BLaER1 (cell line): ENCODE results near the gene EFCAB11.

Experiments
- H3K27ac ChIP-seq: shearing (Covaris generic); formaldehyde crosslinking; 2 replicates; pipeline ENCODE4 v1.8.1; 2022
- H3K27me3 ChIP-seq: shearing (Covaris generic); formaldehyde crosslinking; 2 replicates; pipeline ENCODE4 v1.8.1; 2022
- H3K36me3 ChIP-seq: shearing (Covaris generic); formaldehyde crosslinking; 2 replicates; pipeline ENCODE4 v1.8.1; 2022
- H3K4me1 ChIP-seq: shearing (Covaris generic); formaldehyde crosslinking; 2 replicates; pipeline ENCODE4 v1.8.1; 2022
- H3K4me2 ChIP-seq: shearing (Covaris generic); formaldehyde crosslinking; 2 replicates; pipeline ENCODE4 v1.8.1; 2022
- H3K4me3 ChIP-seq: shearing (Covaris generic); formaldehyde crosslinking; 2 replicates; pipeline ENCODE4 v1.8.1; 2022
- H3K9ac ChIP-seq: shearing (Covaris generic); formaldehyde crosslinking; 2 replicates; pipeline ENCODE4 v1.8.1; 2022
- H3K9me3 ChIP-seq: shearing (Covaris generic); formaldehyde crosslinking; 2 replicates; pipeline ENCODE4 v1.8.1; 2022
- H4K20me1 ChIP-seq: shearing (Covaris generic); formaldehyde crosslinking; 2 replicates; pipeline ENCODE4 v1.8.1; 2022
- Cebpa-rat ChIP-seq: shearing (Covaris generic); IDR thresholded peaks from 2 replicates; pipeline ENCODE4 v1.8.1; 2022

Gene EFCAB11

DNA sequence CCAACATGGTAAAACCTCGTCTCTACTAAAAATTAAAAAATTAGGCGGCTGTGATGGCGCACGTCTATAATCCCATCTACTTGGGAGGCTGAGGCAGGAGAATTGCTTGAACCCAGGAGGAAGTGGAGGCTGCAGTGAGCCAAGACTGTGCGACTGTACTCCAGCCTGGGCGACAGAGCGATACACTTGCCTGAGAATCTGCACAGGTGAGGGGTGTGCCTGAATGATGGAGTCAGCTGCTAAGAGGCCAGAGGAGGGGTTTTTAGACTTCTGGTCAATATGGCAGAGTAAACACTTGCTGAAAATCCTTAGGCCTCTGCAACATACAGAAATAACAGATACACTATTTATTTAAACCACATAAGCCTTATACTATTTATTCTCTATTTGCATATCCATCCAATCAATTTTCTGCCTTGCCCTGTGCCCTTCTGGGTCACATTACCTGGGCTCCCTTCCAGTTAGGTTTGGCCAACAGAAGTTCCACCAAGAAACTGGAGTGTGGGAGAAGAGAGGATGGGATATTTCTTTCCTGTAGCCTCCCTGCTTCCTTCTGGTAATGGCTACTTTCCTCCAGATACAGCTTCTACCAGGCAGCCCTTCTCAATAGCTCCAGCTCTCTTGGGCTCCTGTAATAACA, 117.6 kb downstream of the EFCAB11 start:
- H3K9me3 ChIP-seq: no peaks in the 10 kb centered on the region
- no peaks in the 10 kb centered on the region for H4K20me1 ChIP-seq

DNA sequence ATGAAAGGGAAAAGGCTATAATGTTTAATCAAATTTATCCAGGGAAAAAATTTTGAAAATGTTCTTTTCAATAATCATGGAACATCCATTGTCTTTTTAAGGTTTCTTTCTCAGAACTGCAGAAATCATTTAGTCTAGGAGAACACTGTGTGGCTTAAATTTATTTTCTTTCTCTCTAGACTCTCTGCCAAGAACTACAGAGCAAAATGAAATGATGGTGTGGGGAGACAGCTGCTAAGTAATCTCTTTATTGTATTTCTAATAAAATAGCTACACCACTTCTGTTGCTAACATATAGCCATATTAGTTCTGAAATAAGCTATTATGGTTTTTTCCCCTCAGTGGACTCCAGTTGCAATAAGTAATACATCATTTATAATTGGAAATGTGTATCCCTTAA, 120.9 kb downstream of the EFCAB11 start:
- Histone ChIP-seq H3K9ac (no peak overlapping the region), H4K20me1 (no peaks in the 10 kb centered on the region), H3K4me3 (no peak overlapping the region), H3K4me2 (no peak overlapping the region), H3K27me3 (no peaks in the 10 kb centered on the region), H3K9me3 (no peaks in the 10 kb centered on the region), H3K27ac (no peak overlapping the region), H3K4me1 (no peaks in the 10 kb centered on the region), H3K36me3 (no peaks in the 10 kb centered on the region)
- TF ChIP-seq Cebpa-rat: no peak

More for the DNA sequence above, 117.6 kb downstream of the EFCAB11 start:
- Histone ChIP-seq H3K4me2 (no peak overlapping the region), H3K4me3 (no peak overlapping the region), H3K27me3 (no peaks in the 10 kb centered on the region), H3K27ac (no peak overlapping the region), H3K4me1 (no peaks in the 10 kb centered on the region), H3K36me3 (no peaks in the 10 kb centered on the region), H3K9ac (no peak overlapping the region)
- TF ChIP-seq Cebpa-rat: no peak

DNA sequence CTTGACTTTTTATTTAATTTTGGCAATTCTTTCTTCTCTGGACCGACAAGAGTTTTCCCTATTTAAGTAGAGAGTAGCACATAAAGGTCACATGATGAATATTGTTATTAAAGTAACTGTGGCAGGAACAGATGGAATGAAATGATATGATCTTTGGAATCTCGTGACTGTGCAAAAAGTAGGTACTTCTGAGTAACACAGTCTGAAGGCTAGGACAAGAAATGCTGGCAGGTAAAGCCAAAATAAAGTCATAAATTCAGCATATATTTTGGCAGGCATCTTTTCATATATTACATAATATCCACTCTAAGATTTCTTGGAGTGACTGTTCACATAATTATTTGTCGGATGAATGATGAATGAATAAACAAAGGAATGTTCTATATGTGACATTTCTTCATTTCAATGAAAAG, 121.4 kb downstream of the EFCAB11 start:
- no peak overlapping the region for H3K4me2 ChIP-seq
- TF ChIP-seq Cebpa-rat: no peak
- no peaks in the 10 kb centered on the region for H3K27me3 ChIP-seq
- no peaks in the 10 kb centered on the region for H3K36me3 ChIP-seq
- H3K4me1 ChIP-seq: no peaks in the 10 kb centered on the region
- no peak overlapping the region for H3K4me3 ChIP-seq
- H3K9ac ChIP-seq: no peak overlapping the region
- no peak overlapping the region for H3K27ac ChIP-seq
- no peaks in the 10 kb centered on the region for H4K20me1 ChIP-seq
- no peaks in the 10 kb centered on the region for H3K9me3 ChIP-seq

DNA sequence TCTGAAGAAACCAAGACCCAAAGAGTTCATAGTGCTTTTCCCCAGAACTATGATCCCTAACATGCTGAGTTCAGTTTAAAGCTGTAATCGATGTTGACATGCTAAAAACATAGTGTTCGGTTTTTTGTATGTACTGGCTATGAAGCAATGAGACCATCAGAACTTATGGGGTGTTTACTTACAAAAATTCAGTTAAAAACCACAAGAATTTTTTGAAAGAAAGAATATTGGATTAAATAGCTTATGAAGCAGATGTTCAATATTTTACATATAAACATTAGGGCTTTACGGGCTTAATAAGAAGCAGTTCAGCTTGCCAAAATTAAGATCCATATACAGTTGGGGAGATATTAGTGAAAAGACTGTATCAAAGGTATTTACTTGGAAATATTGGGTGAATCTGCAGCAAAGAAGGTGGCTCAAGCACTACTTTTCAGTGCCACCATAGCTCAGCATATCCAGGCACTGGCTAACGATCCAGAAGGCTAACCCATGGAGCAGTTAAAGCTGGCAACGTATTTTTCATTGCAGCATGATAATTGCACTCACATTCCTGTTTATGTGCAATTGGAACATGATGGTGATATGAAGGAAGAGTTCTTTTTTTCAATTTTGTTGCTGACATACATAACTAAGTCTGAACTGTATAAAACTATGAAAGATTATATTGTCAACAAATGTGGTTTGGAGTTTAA, 125.9 kb downstream of the EFCAB11 start:
- TF ChIP-seq Cebpa-rat: no peak

DNA sequence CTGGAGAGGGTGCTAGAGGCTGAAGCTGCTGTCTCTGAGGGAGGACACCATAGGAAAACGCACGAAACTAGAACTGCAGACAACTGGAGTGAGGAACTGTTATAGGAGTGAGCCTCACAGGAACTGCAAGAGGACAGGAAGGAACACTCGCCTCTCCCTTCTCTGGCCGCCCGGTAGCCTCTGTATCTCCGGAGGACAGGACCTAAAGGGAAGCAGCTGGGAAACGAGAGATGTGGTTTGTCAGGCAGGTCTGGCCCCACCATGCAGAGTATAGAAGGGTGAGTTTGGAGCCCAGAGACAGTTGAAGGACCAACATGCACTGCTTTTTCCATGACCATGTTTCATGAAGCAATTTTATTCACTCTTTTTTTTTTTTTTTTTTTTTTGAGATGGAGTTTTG, 127.3 kb downstream of the EFCAB11 start:
- Histone ChIP-seq H3K4me1 (no peaks in the 10 kb centered on the region), H3K4me2 (no peak overlapping the region), H3K9ac (no peak overlapping the region), H3K27me3 (no peaks in the 10 kb centered on the region), H3K36me3 (no peaks in the 10 kb centered on the region), H4K20me1 (no peaks in the 10 kb centered on the region), H3K27ac (no peak overlapping the region), H3K9me3 (peaks cover 12% of the 10 kb centered on the region), H3K4me3 (no peak overlapping the region)
- no peak for TF ChIP-seq Cebpa-rat

More for the DNA sequence above, 125.9 kb downstream of the EFCAB11 start:
- Histone ChIP-seq H3K4me2 (no peak overlapping the region), H3K9ac (no peak overlapping the region), H3K27me3 (no peaks in the 10 kb centered on the region), H3K9me3 (0 out of 2 replicates have a peak, but pooled peaks cover 4% of the 10 kb centered on the region), H3K4me3 (no peak overlapping the region), H3K36me3 (no peaks in the 10 kb centered on the region), H3K27ac (no peak overlapping the region), H4K20me1 (no peaks in the 10 kb centered on the region), H3K4me1 (no peaks in the 10 kb centered on the region)

DNA sequence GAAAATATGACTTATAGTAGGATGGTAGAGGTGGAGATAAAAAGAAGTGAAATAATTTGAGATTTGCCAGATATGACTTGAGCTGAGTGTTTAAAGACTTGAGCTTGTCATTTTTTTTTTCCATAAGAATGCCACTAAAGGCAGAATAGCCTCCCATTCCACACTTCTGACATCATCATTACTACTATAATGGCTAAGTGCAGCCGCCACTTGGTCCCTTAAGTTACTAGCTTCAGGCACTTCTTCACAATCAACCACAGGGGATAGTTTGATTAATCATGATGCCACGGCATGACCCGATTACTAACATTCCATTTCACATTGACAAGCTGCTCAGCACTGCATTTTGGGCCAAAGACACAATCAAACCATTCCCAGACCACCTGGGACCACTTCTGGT, 127.9 kb downstream of the EFCAB11 start:
- TF ChIP-seq Cebpa-rat: no peak
- Histone ChIP-seq H3K9ac (no peak overlapping the region), H3K27me3 (no peaks in the 10 kb centered on the region), H3K27ac (no peak overlapping the region), H3K9me3 (peaks cover 12% of the 10 kb centered on the region), H3K4me1 (no peaks in the 10 kb centered on the region), H3K4me2 (no peak overlapping the region), H3K36me3 (no peaks in the 10 kb centered on the region), H3K4me3 (no peak overlapping the region), H4K20me1 (no peaks in the 10 kb centered on the region)

DNA sequence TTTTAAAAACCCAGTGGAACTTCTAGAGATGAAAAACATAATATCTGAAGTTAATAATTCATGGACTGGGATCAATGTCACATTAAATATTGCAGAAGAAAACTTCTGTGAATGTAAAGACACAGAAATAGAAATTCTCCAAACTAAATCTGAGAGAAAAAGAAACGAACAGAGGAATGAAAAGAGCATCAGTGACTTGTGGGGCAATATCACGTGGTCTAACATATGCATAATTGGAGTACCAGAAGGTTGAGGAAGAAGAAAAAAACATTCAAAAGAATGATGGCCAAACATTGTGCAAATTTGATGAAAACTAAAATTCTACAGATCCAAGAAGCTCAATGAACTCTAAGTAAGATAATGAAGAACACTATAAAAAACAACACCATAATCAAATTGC, 130.8 kb downstream of the EFCAB11 start:
- peaks cover 12% of the 10 kb centered on the region for H3K9me3 ChIP-seq
- H3K27ac ChIP-seq: no peak overlapping the region
- H3K36me3 ChIP-seq: no peaks in the 10 kb centered on the region
- H3K27me3 ChIP-seq: no peaks in the 10 kb centered on the region
- no peak for TF ChIP-seq Cebpa-rat
- H3K4me3 ChIP-seq: no peak overlapping the region
- no peaks in the 10 kb centered on the region for H4K20me1 ChIP-seq
- H3K4me2 ChIP-seq: no peak overlapping the region
- H3K9ac ChIP-seq: no peak overlapping the region
- no peaks in the 10 kb centered on the region for H3K4me1 ChIP-seq

DNA sequence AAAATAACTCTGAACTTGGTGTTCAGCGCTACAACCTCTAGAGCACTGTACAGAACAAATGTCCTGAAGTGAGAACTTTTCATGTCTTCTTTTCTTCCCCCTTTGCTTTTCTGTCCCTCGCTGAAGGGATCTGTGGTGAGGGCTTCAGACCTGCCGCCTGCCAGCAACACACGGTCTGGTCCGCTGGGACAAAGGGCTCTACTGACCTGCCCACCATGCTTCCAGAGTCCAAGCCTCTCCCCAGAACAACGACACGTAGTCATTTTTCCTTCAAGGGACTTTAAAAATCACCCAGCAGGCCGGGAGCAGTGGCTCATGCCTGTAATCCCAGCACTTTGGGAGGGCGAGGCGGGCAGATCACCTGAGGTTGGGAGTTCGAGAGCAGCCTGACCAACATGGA, 140.4 kb downstream of the EFCAB11 start:
- Histone ChIP-seq H3K27ac (no peak overlapping the region), H3K36me3 (no peaks in the 10 kb centered on the region), H3K9ac (no peak overlapping the region), H3K4me2 (no peak overlapping the region), H3K9me3 (no peaks in the 10 kb centered on the region), H3K4me3 (no peak overlapping the region), H3K27me3 (no peaks in the 10 kb centered on the region), H3K4me1 (no peaks in the 10 kb centered on the region), H4K20me1 (no peaks in the 10 kb centered on the region)
- TF ChIP-seq Cebpa-rat: no peak

DNA sequence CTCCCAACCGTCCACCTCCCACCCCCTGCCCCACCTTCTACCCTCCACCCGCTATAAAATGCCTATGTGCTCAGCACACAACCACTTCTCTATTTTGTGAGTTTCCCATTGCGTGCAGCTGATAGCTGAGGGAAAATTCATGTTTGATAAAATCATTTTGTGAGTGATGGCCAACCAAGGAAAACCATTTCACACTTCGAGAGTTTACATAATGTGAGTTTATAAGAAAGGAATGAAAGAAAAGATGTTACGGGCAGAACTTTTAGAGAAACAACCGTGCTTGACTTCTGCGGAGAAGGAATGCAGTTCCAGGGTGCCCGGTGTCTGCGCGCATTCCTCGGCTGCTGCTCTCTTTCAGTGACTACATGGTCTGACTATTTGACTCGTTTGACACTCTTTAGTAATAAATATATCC, 140.9 kb downstream of the EFCAB11 start:
- H3K27me3 ChIP-seq: no peaks in the 10 kb centered on the region
- H3K9ac ChIP-seq: no peak overlapping the region
- H3K36me3 ChIP-seq: no peaks in the 10 kb centered on the region
- no peaks in the 10 kb centered on the region for H3K9me3 ChIP-seq
- no peak overlapping the region for H3K4me2 ChIP-seq
- TF ChIP-seq Cebpa-rat: no peak
- no peak overlapping the region for H3K27ac ChIP-seq
- H3K4me1 ChIP-seq: no peaks in the 10 kb centered on the region
- no peaks in the 10 kb centered on the region for H4K20me1 ChIP-seq
- no peak overlapping the region for H3K4me3 ChIP-seq

DNA sequence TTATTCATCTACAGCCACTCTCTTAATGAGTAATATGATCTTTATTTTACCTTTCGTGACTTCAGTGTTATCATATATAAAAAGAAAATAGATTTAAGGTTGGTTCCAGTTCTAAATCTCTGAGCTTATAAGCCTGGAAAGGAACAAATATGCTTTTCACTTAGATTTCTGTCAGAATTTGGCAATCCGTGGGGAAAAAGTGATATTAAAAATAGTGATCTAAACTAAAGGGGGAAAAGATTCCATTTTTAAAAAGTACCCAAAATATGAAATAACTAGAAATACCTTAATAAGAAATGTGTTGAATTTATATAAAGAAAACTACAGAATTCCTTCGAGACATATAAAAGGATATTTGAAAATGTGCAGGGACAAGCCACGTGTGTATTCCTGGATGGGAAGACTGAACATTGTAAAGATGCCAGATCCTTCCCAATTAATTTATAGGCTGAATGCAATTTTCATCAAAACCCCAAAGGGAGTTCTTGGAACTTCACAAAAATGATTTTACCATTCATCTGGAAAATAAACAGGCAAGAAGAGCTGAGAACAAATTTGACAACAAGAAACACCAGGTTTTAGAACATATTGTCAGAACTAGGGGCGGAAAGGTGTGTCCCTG, 142.5 kb downstream of the EFCAB11 start:
- no peaks in the 10 kb centered on the region for H3K27me3 ChIP-seq
- no peaks in the 10 kb centered on the region for H3K9me3 ChIP-seq
- no peak for TF ChIP-seq Cebpa-rat
- H3K4me1 ChIP-seq: no peaks in the 10 kb centered on the region
- H3K9ac ChIP-seq: no peak overlapping the region
- no peak overlapping the region for H3K27ac ChIP-seq
- no peak overlapping the region for H3K4me2 ChIP-seq
- no peaks in the 10 kb centered on the region for H4K20me1 ChIP-seq
- no peaks in the 10 kb centered on the region for H3K36me3 ChIP-seq
- H3K4me3 ChIP-seq: no peak overlapping the region
